Measurements from ENCODE around the gene TBC1D16.

- TF ChIP-seq CTCF (conservative IDR thresholded peaks at IDR 0.05; ENCODE audit: low read length) (no peak), EZH2phosphoT487 (IDR thresholded peaks at IDR 0.05; ENCODE audit: borderline replicate concordance) (no peak)
Observed at GRCh38 chr17:79914813-79915740, 120.6 kb downstream of the TBC1D16 start.

All from Loucy (cell line).